AG08395 (cell line): ENCODE results near the gene RELN.

Source experiments
- DNase-seq: peaks from one replicate; pipeline ENCODE4 v3.0.0; 2012; ENCODE audit warnings: mixed read lengths, low spot score

The RELN gene

DNA sequence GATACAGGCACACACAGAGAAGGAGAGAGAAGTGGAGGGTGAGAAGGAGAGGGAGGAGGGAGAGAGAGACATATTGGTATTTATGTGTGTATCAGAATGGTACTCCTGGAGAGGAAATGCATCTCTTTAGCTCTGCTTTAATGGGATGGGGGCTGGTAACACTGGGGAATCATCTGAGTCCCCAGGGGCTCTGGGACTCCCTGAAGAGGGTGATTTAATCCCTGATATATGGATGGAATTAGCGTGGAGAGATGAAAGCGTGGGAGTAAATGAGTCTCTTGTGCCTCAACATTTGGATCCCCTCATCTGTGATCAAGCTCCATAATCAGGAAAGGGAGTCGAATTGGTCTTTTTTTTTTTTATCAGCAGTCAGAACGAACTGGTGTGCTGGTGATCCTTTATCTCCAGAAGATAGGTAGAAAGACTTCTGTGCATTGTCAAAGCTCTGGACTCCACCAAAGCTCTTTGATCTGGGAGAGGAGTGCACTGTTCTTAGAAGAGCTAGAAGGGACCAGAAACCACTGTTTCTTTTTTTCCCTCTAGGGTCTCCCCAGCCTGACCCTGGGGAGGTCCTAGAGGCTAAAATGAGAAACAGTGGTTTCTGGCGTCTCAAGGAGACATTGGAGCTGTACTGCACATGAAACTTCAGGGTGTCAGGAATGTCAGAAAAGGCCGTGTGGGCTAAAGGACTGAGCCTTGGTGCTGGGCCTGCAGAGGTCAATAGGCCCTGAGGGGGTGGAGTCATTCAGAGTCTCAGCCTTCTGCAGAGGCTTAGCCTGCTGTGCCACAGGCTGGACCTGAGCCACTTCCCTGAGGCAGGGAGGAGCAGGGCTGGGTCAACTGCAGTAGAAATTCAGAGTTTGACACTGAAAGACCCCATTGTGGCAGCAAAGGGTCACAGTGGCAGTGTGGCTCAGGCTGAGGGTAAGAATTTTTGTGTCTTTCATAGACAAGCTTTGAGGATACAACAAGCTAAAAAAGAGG lies 309.0 kb downstream of the RELN start:
- DNase-seq: no peak

DNA sequence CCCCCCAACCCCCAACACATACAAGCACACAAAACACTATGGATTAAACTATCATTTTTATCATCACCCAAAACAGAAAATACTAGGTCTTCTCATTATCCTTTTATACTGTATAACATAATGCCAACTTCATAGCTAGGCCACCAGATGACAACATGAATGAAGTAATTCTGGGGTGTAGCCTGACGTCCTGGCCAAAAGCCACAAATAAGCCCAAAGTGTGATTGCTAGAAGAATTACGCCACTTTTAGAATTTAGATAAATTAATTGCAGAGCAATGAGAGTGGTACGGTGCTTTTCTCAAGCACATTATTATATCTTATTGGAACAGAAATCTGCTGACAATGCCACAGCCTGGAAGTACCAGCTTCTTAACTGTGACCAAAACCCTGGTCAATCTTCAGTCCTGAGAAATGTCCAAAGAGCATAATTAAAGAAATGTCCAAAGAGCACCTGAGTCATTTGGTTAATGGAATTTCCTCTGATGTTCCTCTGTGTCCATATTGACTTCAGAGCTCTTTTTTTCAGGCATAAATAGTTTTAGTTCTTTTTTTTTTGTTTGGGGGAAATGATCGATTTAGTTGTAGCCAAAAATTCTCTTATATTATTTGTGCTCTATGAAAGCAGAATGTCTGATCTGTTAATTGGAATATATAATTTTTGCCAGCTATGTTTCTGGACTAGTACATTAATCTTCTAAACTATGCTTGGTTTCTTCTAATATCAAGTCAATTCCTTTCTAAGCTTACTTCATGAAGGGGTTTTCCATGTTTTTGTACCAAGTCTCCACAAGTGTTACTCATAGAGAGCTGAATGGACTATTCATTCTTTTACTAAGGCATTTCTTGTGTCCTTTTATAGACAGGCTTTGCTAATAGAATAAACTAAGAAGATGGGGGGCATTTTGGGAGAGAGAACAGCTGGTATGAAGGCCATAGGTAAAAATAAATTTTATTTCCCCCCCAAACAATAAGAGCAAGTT lies 310.0 kb downstream of the RELN start:
- DNase-seq: no peak

DNA sequence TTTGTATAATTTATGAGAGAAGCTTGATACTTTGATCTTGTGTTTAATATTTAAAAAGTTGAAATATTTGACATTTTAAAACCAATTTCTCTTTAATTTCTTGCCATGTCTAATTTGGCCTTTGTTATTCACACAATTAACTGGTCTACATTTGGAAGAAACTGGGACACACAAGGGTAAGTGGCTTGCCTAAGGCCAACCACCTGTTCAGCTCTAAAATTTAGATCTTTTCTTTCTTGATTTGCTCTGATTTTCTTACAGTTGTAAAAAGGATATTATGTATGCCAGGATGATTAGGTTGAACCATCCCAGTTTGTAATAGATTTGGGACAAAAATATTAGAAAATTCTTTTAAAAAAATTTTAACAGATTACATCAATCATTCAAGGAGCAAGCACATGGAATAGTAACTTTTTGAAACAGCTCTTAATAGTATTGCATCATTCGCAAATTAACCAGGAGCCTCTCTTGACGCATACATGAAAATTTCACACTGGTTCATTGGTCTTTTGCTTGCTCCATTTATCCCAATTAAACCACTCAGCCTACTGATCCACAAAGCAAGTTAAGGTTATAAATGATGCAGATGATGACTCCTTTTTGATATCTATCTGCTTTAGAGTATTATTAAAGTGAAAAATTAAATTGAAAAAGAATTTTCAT lies 321.0 kb downstream of the RELN start:
- no peak for DNase-seq

DNA sequence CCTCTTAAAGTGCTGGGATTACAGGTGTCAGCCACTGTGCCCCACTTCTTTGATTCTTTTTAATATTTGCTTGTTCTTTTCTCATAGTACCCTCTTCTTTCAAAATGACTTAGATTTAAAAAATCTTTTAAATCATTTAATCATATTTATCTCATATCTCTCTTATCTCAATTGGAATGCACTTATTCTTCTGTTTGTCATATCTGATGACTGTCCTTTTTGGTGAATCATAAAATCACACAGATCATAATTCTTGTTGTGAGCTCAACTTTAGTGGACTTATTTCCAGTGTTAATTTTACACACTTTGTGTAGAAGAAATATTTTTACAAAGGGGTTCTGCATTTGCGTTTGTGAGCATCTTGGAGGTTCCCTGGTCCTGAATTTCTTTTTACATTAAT lies 323.1 kb downstream of the RELN start:
- no peak for DNase-seq

DNA sequence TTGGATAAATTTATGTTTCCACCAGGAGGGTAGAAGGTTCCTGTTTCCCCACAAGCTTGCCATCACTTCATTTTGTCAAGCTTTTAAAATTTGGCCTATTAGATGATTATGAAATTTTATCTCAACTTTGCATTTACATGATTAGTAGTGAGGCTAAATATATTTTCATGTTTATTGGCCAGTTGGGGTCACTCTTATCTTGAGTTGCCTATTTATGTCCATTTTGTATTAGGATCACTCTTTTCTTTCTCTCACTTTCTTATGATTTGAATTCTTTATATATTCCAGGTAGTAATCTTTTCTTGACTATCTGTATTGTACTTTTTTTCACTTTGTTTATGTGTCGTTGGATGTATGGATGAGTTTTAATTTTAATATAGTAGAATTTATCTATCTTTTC lies 324.9 kb downstream of the RELN start:
- DNase-seq: no peak

DNA sequence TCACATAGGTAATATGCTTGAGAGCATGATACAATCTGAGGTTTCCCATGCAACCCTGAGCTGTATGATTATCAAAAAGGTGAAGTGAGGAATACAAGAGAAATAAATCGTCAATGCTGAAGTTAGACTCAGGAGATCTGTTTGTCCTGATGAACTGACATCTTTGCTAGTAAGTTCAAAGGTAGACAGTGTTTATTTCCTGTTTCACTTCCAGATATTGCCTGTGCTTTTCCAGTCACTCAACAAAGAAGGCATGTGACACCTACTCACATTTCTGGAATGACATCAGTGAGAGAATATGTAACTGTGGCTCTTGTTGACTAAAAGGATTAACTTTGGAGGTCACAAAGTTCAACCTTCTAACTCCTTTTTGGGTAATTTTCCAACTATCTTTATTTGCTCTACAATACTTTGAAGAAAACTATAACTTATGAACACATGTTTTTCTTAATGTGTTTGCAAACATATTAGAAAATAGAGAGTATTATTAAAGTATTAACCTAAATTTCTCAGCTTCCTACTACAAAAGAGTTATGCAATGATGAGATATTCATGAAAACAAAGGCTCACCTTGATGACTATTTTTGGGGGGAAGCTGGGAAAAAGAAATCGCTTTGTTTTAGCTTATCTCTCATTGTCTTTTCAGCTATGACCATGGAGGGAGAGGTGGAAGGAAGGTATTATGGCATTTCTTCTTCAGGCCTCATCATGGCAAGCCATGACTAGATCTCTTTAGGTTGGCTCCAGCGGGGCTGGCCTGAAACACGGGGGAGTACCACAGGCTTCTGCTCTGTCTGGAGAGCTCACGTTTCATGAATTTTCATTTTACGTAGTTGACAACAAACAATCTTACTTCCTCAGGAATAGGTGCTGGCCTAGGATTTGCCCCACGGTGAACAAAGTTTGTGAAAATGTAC lies 328.7 kb downstream of the RELN start:
- peak; percentile 4 for DNase-seq

DNA sequence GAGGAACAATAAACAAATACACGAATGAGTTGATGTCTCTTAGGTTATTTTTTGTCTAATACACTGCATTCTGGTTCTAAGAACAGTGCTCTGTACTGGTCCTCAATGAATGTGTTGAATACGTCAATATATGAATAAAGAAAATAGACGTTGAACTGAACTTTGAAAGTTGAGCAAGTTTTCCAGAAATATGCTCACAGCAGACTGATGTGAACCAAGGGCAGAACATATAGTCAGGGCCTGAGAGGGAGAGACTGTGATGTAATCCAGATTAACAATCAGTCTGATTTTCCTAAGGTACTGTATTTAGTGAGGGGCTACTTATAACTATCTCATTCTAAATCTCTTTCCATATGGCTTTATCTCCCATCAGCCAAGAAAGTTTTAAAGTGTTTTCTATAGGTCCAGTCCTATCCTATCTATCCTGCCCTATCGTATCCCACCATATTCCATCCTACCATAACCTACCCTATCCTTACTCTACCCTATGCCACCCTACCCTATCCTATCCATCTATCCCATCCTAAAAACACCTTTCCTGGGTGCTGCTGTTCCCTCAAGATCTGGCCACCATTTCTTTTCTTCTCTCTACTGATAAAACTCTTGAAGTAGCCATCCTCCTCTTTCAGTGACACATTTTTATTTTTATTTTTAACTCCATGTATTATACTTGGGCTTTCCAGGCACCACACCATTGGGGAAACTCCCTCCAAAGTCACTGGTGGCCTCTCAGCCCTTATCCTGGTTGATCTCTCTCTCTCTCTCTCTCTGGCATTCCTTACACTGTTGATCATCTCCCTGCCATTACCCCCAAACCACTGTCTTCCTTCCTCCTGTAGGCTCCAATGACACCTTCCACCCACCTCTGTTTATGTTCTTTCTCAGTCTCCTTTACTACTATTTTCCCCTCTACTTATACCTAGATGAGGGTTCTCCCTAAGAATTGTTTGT lies 331.1 kb downstream of the RELN start:
- no peak for DNase-seq

DNA sequence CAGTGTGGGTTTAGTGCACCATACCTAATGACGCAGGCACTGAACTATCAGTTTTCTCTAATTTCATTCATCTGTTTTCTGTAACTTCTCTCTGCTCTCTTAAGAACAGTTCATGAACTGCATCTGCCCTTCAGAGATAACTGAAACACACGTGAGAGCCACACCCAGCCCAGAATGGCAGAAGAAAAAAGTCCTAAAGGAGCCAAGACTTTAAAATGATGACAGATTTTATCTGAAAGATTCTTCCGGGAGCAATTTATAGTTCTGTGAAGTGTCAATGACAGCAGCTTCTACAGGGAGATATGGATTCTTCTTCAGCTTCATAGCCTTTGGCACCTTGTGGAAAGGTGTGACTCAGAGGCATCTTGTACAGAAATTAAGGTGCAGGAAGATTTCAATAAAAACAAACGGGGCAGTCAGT lies 332.0 kb downstream of the RELN start:
- no peak for DNase-seq

DNA sequence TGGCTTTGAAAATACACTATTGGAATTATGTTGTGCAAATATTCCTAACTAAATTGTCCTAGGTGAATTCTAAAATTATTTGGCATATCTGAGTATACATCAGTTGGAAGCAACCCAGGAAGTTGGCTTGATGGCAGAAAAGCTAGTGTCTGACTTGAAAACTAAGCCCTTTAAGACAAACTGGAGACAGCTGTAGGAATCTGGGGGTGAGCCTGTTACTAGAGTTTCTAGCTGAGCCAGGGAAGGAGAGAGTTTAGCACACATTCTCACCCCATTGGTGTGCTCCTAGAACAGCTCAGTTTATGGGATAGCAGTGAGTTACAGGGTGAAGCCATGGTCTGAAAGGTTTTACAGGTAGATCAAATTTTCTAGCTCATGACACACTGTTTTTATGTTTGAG lies 333.2 kb downstream of the RELN start:
- no peak for DNase-seq

DNA sequence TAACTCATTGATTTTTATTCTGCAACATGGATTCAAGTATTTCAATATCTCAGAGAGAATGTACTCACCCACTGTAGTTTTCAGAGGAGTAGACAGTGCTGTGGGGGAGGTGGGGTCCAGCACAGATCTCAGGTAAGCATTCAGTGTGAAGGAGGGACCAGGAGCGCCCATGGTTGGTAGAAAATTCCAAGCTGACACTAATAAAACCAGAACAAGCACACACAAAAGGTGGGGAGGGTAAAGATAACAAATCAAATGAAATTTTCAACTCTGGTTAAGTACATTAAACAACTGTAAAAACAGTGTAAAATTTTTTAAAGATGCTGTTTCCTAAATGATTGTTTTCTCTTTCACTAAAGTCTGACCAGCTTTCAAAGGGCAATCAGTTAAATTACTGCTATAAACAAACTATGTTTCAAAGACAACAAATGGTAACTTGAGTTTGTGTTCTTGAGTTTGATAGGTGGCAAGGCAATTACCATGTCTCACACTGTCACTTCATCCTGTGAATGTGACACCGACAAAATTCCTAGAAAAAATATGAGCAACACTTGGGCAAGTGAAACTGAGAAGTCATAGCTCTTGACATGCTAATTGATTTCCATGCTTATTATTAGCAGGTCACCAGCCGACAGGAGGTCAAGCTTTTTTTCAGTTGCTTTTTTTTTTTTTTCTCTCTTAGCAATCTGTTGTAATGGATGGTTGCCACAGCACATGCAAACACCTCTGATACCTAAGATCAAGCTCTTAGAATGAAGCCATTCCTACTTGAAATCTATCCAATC lies 337.7 kb downstream of the RELN start:
- DNase-seq: no peak

DNA sequence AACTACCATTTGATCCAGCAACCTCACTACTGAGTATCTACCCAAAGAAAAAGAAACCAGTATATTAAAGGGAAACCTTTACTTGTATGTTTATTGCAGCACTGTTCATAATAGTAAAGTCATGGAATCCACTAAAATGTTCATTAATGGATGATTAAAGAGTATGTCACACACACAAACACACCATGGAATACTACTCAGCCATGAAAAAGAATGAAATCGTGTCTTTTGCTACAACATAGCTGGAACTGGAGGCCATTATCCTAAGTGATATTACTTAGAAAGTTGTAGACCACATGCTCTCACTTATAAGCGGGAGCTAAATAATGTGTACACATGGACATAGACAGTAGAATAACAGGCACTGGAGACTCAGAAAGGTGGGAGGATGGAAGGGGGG lies 340.4 kb downstream of the RELN start:
- no peak for DNase-seq

DNA sequence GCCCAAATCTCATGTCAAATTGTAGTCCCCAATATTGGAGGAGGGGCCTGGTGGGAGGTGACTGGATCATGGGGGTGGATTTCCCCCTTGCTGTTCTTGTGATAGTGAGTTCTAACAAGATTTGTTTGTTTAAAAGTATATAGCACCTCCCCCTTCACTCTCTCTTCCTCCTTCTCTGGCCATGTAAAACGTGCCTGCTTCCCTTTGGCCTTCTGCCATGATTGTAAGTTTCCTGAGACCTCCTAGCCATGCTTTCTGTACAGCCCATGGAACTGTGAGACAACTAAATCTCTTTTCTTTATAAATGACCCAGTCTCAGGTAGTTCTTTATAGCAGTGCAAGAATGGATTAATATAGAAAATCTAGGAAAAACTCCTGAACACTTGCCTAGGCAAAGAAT lies 341.3 kb downstream of the RELN start:
- no peak for DNase-seq

DNA sequence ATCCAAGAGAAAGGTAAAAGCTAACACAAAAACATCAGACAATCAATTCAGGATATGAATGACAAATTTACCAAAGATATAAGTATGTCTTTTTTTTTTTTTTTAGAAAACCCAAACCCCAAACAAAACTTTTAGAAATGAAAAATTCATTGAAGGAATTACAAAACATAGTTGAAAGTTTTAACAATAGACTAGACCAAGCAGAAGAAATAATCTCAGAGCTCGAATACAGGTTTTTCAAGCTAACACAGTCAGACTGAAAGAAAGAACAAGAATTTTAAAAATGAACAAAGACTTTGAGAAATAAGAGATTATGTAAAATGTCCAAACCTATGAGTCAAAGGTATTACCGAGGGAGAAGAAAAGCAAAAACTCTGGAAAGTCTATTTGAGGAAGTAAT lies 345.1 kb downstream of the RELN start:
- DNase-seq: no peak

DNA sequence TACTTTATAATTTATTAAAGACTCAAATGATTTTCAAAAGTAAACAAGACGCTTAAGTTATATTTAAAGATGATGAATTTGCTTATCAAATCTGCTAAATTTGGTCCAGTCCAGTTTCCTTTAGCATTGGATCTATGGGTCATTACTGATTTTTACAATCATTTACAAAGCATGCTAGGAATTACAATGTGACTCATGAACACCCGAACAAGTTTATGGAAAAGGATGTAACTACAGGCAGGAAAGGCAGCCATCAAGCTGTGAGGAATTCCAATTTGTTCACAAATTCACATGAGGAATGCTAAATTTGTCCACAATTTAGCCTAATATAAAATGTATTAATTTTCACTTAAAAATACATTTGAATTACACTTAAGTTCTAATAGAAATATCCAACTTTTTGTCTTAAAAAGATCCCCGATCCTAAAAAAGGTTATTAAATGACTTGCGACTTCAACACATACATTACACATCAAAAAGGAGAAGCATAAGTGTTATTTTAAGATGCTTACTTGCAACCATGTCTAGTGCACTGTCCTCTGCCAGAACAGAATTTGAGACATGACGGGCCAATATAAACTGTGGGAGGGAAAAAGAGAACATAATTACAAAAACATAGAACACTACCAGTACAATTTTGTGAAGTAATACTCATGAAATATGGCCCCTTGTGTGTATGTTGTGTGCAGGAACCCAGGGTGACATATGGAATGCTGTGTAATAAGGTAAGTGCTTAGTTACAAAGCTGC lies 349.3 kb downstream of the RELN start:
- DNase-seq: peak; percentile 26

DNA sequence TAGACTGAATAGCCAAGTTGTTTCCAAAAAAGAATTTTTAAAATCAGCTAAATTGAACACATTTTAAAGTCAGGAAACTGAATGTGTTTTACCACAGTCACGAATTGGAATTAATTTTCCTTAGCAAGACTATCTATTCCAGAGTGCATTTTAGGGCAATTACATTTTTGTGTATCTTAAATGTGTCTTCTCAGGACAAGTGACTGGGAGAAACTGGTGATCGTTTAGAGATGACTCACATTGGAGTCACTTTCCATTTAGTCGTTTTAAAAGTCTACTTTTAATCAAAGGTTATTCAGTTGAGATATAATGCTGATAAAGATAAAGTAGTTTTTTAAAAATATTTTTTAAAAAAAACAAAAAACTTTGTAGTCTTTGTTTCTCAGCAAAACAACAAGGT lies 351.7 kb downstream of the RELN start:
- DNase-seq: no peak

DNA sequence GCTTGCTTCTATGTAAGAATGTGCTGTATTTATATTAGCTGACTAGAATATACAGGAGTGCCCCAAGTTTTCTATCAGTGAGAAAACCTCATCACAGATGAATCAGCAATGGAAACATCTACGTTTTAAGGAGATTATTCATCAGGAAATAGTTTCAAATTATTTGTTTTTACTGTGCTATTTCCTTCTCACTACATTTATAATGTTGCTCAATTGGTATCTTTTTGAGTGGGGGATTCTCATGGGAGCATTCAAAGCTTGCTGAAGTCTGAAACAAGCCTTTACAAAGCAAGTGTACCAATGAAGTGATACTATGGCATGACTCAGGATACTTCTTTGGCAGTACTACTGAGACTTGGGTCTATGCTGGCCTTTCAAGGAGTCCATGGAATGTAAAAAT lies 352.4 kb downstream of the RELN start:
- DNase-seq: peak; percentile 25

DNA sequence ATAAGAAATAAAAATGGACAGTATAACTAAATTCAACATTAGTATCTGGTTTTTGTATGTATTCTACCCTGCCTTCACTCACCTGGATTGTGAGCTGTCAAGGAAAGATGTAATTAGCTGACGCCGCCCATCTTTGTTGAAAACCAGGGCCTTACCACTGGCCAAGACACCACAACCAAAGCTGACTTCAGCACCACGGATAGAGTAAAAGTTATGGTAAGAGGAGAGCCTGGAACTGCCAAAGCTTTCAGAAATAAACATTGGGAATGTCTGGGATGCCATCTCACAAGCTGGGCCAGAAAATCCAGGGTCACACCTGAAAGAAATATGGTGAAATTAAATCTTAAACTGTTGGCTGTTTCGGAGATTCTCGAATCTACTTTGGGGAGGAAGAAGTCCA lies 353.3 kb downstream of the RELN start:
- DNase-seq: no peak

DNA sequence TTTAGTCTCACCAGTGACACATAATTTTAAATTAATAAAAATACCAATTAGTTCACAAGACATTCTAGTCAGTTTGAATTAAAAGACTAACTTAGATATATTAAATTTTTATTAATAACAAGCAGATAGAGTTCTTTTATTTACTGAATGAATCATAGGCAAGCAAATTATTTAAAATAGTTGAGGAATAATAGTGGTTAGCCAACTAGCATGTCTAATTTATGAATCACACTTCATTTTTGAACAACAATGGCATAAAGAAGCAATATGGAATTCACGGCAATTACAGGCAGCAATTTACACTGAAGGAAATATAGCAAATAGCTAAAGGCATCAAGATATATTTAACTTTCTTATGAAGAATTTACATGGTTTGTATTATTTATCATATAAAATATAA lies 356.5 kb downstream of the RELN start:
- DNase-seq: no peak
